Epidermal melanocyte (primary cell): Measurements from ENCODE around the gene POU2F1.

Source experiments
- DNase-seq: peaks from one replicate; pipeline ENCODE4 v3.0.0; 2011; ENCODE audit warnings: low spot score; ENCODE audit not compliant: insufficient read length

Gene POU2F1

DNA sequence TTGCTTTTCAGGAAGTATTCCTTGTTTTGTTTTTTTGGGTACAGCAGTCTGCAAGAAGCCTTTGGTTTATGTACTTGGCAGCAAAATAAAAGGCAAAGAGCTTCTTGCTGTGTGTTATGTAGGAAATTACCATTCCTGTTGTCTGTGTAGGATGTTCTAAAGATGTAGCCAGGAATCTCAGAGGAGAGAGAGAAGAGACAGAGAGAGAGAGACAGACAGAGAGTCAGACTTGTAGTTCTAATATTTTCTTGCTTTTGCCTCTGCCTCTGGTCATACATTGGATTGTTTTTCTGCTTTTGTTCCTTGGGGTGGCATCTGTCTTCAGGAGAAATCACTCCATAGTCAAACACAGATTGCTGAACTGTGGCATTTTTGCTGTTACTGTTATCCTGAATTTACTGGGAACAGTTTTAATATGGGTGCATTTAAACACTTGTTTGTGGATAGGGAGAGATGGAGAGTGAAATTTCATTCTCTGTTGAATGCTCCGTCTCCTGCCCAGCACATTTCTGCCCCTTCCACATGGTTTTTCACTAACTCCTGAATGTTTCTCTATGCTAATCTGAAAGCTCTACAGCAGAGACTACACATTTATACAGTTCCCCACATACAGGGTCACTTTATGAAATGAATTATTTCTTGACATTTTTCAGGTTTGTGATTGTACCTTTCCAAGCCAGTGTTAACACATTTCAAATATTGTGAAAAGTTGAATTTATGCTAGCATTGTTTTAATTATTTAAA is 49.8 kb downstream of the POU2F1 start:
- no peak for DNase-seq

DNA sequence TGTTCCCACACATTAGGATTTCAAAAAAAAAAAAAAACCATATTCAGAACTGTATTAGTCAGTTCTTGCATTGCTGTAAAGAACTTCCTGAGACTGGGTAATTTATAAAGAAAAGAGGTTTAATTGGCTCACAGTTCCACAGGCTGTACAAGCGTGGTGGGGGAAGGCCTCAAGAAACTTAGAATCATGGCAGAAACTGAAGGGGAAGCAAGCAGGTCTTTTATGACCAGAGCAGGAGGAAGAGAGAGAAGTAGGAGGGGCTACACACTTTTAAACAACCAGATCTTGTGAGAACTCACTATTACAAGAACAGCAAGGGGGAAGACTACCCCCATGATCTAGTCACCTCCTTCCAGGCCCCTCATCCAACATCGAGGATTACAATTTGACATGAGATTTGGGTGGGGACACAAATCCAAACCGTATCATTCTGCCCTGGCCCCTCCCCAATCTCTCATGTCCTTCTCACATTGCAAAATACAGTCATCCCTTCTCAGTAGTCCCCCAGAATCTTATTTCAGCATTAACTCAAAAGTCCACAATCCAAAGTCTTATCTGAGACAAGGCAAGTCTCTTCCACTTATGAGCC is 51.8 kb downstream of the POU2F1 start:
- DNase-seq = no peak

DNA sequence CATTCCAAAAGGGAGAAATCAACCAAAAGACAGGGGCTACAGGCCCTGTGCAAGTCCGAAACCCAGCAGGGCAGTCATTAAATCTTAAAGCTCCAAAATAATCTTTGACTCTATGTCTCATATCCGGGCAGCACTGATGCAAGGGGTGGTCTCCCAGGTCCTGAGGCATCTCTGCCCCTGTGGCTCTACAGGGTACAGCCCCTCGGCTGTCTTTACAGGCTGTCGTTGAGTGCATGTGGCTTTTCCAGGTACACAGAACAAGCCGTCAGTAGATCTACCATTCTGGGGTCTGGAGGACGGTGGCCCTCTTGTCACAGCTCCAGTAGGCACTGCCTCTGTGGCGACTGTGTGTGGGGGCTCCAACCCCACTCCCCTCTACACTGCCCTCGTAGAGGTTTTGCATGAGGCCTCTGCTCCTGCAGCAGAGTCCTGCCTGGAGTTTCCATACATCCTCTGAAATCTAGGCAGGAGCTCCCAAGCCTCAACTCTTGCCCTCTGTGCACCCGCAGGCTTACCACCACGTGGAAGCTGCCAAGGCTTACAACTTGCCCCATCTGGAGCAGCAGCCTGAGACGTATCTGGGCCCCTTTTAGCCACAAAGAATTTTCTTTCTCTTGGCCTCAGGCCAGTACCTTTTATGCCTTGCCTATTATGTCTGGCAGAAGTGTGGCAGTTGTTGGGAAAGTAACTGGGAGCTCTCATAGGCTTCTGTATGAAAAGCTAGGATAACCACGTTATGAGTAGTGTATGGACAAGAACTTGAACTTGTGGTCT is 52.5 kb downstream of the POU2F1 start:
- DNase-seq = no peak

DNA sequence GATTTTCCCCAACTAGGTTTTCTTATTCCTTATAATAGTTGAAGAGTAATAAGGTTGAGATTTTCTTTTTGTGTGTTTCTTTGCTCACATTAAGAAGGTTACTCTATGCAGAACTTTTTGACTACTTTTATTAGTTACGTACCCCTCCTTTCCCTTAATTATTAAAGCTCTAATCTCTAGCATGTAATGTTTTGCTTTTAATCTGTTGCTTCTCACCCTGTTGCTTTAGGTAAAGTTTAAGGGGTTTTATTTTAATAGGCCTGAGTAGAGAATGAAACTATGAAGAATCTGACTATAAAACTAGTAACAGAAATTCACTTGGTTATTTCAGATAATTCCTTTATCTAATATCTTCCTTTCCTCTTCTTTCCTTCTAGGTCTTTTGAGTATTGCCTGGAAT is 53.4 kb downstream of the POU2F1 start:
- no peak for DNase-seq

DNA sequence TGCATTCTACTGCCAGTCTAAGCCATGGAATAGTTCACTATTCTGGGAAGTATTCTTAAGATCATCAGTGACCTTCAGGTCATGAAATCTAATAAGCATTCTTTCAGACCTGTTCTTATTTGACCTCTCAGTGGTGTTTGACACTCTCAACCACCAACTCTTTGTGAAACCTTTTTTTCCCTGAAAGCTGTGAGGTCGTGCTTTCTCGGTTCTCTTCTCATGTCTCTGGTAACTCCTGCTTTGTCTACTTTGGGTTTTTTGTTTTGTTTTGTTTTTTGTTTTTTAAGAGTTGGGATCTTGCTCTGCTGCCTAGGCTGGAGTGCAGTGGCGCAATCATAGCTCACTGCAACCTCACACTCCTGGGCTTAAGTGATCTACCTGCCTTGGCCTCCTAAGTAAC is 56.3 kb downstream of the POU2F1 start:
- DNase-seq = no peak

DNA sequence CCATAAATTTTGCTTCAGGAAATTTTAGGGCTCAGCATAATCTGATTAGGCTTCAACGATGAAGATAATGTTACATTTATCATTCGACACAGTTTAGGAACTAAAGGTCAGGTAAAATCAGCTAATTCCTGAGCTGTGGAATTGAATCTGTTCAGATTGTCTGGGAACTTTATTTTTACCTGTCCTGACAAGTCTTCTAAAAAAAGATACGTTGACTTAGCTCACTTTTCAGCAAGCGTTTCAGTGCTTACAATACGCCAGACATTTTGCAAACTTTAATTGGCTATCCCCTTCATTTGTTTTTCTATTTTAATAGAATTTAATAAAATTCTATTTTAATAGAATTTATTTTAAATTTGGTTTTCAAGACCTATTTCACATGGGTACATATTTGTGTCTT is 57.8 kb downstream of the POU2F1 start:
- DNase-seq = no peak

DNA sequence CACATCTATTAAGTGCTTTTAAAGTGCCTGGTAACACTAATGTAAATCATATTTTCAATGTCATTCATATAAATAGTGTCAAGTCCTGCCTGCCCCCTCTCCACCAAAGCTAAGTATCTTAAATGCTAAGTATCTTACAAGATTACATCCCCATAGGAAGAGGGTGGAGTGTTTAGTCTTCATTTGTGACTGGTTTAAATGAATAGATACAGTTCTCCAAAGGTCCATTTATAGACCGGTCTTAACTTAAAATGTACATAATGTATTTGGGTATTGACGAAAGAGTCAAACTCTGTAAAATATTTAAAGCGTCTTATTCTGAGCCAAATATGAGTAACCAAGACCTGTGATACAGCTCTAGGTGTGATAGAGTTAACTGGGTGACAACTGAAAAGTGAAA is 60.2 kb downstream of the POU2F1 start:
- no peak for DNase-seq

DNA sequence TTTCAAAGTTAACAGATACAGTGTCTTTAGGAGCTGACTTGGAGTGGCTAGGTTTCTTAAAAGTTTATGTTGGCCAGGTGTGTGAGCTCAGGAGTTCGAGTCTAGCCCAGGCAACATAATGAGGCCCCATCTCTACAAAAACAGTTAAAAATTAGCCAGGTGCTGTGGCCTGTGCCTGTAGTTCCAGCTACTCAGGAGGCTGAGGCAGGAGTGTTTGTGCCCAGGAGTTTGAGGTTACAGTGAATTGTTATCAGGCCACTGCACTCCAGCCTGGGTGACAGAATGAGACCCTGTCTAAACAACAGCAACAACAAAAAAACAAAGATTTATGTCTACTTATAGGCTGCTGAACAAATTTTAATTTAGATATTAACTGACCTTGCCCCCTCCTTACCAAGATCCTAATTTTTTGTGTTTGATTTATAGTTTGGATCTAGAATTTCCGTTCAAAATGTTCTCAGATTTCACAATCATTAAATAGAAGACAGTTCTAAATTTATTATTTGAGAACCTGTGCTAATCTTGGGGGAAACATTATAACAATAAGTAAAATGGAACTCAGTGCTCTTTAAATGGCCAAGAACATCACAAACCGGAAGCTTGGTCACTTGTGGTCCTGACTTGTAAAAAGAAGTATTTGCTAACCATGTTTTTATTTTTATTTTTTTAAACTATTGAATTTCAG is 67.8 kb downstream of the POU2F1 start:
- no peak for DNase-seq

DNA sequence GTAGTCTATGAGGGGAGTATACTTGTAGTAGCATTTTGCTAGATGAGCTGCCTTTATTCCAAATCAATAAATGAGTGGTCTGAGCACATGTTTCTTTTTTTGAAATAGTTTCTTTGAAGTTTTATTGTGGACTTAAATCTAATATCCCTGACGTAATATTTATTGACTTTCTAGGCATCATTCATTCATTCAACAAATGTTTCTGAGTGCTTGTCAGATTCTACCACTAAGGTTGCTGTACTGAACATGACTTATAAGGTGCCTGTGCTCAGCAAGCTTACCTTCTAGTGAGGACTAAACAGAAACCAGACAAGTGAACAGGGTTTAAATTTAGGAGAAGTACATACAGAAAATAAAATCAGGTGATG is 68.4 kb downstream of the POU2F1 start:
- DNase-seq = no peak

DNA sequence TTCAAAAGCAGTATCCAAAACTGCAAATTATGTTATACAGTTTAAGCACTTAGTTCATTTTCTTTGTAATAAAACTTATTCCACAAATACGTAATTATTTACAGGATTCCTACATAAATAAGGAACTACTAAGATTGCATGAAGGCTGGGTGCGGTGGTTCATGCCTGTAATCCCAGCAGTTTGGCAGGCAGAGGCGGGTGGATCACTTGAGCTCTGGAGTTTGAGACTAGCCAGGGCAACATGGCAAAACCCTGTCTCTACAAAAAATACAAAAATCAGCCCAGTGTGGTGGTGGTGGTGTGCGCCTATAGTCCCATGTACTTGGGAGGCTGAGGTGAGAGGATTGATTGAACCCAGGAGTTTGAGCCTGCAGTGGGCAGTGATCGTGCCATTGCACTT is 69.3 kb downstream of the POU2F1 start:
- DNase-seq = no peak

DNA sequence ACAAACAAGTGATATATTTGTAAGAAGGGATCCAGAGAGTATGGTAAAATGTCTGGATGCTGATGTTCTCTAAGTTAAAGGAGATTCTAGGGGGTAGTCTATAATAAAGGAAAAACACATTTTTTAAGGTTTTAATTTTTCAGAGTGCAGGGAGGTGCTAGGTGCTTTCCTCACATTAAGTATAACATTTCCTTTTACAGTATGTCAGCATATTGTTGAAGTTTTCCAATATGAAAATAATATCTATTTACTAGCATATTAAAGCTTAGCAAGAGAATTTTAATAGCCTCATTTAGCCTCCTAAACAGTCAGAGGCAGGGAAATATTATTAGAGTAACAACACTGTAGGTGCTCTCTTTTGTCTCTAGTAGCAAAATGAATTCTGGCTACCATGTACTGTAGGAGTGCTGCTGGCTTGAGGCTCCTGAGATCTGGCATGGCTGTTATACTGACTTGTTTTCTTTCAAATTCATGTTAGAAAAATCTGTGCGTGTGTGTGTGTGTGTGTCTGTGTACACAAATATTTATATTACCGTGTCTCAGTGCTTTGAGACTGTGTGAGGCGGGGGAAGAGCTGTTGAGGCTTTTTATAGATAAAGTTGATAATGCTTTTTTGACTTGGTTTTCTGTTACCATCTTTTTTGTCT is 71.0 kb downstream of the POU2F1 start:
- DNase-seq = no peak

DNA sequence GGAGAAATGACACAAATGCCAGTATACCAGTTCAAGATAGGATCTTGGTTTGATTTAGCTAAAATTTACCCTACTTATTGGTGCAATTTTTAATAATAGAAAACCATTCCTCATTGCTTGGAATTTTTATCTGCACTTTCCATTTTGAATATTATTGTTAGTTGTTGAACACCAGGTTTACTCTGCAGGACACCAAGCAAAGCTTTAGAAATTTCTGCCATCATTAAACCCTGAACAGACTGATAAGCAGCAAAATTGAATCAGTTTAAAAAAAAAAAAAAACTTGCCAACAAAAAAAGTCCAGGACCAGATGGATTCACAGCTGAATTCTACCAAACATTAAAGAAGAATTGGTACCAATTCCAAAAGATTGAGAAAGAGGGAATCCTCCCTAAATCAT is 71.5 kb downstream of the POU2F1 start:
- DNase-seq = no peak

DNA sequence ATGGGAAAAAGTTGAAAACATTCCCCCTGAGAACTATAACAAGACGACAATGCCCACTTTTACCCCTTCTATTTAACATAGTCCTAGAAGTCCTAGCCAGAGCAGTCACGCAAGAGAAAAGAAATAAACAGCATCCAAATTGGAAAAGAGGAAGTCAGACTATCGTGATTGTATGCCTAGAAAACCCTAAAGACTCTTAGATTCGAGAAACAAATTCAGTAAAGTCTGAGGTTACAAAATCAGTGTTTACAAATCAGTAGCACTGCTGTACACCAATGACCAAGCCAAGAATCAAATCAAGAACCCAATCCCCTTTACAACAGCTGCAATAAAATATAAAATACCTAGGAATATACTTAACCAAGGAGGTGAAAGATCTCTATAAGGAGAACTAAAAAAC is 72.4 kb downstream of the POU2F1 start:
- DNase-seq = no peak

DNA sequence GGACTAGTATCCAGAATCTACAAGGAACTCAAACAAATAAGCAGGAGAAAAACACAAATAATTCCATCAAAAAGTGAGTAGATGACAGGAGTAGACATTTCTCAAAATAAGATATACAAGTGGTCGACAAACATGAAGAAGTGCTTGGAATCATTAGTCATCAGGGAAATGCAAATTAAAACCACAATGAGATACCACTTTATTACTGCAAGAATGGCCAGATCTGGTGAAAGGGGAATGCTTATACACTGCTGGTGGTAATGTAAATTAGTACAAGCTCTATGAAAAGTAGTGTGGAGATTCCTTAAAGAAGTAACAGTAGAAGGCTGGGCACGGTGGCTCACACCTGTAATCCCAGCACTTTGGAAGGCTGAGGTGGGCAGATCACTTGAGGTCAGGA is 73.8 kb downstream of the POU2F1 start:
- no peak for DNase-seq

DNA sequence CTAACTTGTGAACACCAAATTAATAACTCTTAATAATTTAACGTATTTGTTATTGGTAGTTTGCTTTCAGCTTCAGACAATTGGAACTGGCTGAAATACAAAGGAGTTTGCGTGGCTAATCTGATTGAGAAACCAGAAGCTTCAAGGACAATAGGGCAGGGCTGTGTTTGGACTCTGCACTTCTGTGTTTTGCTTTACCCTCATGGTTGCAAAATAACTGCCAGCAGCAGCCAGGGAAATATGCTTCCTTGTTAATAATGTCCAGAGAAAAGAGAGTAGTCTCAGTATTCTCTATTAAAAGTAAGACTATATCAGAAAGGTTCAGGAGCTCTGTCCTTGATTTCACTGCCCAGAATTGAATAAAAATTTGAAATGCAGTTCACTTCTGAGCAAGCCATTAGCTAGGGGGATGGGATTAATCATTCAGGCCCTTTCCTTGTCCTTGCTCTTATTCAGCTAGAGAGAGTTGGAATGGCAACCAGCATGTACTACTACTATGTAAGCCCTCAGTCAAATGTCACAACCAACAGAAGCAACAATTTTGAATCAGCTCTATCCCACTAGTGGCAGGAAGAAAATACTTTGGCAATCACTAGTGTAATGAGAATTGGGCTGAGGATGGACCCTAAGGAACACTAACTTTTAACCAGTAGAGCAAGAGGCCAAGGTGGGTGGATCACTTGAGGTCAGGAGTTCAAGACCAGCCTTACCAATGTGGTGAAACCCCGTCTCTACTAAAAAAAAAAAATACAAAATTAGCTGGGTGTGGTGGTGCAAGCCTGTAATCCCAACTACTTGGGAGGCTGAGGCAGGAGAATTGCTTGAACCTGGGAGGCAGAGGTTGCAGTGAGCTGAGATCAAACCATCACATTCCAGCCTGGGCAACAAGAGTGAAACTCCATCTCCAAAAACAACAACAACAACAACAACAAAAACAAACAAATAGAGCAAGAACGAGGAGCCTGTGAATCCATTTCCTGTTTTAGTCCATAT is 76.8 kb downstream of the POU2F1 start:
- DNase-seq = no peak

DNA sequence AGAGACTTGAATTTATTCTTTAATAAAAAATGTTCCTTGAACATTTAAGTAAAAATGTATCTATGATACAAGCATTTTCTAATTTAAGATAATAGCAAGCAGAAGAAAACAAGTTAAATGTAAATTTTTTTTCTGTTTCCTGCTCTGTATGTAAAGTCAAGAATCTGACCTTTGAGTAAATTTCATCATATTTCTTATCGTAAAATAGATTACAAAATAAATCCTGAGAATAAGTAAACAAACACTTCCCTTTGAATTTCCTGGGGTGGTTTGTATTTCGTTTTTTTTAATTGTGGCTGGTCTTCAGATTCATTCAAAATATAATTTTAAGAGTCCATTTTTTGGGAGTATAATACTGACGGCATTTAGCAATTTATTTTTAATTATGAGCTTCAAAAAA is 77.6 kb downstream of the POU2F1 start:
- DNase-seq = no peak

DNA sequence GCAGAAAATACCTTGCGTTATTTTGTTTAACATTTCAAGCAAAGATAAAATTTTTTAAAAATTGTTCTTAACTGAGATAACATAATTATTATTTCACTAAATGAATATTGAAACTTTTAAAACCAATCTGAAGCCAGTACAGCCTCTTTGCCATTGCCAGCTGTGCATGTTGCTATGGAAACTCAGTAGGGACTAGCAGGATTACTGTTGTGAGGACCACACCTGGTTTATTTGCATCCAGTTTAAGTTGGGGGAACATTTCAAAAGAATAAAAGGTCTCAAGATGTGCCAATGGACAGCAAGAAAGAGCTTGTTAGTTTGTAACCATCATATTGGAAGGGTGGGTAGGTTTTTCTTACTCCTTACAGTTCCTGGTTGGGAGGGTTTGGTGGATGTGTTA is 80.7 kb downstream of the POU2F1 start:
- DNase-seq = no peak

DNA sequence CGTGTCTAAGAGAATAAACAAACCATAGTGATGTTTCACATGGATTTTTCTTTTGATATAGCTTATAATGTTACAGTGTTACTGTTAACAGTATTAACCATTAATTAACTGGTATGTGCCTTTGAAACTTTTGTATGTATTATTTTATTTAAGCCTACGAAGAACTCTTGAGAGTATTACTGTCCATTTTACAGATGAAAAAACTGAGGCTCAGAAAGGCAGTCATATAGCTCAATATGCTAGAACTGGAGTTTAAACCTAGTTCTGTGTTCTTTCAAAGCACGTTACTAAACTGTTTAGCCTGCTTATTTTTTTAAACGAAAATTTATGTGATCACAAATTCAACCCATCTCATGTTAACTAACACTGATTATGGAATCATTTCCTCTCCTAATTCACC is 83.5 kb downstream of the POU2F1 start:
- no peak for DNase-seq

DNA sequence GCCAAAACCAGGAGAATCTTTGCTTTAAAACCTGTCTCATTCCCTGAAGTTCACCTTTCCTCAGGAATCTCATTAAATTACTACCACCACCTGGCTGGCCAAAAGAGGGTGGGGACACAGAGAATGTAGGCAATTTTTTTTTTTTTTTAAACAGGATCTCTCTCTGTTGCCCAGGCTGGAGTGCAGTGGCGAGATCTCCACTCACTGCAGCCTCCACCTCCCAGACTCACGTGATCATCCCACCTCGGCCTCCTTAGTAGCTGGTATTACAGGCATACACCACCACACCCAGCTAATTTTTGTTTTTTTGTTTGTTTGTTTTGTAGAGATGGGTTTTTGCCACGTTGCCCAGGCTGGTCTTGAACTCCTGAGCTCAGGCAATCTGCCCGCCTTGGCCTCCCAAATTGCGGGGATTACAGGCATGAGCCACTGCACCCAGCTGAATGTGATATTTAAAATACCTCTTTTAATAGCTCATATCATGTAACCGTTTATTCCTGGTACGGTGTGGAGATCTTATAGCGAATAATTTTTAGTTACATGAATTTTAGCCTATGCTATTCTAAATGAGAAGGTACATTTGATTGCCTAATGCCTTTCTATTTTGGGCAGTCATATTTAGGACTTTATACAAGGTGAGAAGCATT is 84.5 kb downstream of the POU2F1 start:
- DNase-seq = no peak

DNA sequence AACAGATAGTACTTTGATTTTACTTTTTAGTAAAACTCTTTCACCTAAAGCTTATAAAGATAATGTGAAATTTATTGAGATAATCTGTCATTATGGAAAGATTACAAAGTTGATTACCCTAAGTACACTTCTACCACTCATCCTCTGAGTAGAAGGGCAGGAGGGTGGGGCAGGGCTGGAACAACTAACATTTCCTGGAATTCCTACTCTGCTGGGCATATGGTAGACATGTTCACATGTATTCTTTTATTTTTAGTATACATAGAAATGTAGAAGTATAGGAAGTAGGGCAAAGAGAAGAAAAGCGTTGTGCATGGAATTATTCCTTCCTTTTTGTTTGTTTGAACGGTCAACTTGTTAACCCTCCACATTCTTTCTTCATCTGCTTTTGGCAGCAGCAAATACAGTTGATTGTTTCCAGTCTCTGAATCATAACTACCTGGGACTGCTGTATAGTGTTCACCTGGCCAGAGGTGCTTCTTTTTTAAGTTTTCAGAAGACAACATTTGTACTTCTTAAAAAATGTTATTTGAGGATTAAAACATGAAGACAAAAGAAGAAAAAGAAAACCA is 85.1 kb downstream of the POU2F1 start:
- DNase-seq = no peak
